CD4-positive, alpha-beta T cell (primary cell): Measurements from ENCODE around the gene GULP1. TPM values are rescaled to one million over a fixed set of nuclear protein-coding genes. Genes with fewer than 3 reads are reported as not detected.

Source experiments
- ATAC-seq: fragments of 200-7000 bp; cut with Tn5 transposase; one replicate; pipeline ENCODE4 v1.10.0; 2022; ENCODE audit warnings: mild to moderate bottlenecking; ENCODE audit not compliant: poor library complexity
- CTCF ChIA-PET: fragments of 350-600 bp; sonication (Branson Sonifier 250); formaldehyde crosslinking; loops from one replicate; lab custom pipeline; 2021; ENCODE audit warnings: antibody characterized with exemption, inconsistent platforms; lab: Charles Lee
- POLR2A ChIA-PET: fragments of 350-600 bp; sonication (Branson Sonifier 250); formaldehyde crosslinking; loops from one replicate; lab custom pipeline; 2021; ENCODE audit warnings: antibody characterized with exemption, inconsistent platforms; lab: Charles Lee
- DNase-seq, 14 experiments: peaks; one replicate each; pipeline ENCODE4 v3.0.0-alpha.2; 2013 to 2020; ENCODE audit warnings: mixed read lengths in 2 of 14
- H3K27ac ChIP-seq, 2 donors: one replicate each; pipeline versions ENCODE4 v1.5.1 to v1.7.0; 2013; ENCODE audit warnings: low read length in 2 of 2, low read depth in 1 of 2, mild to moderate bottlenecking in 1 of 2
- H3K27me3 ChIP-seq, 2 experiments: 1 replicate in 1 of 2; 2 replicates in 1 of 2; pipeline versions ENCODE4 v1.6.1 to v1.7.0; 2013; ENCODE audit warnings: low read length in 2 of 2, control low read depth in 1 of 2, mild to moderate bottlenecking in 1 of 2, moderate library complexity in 1 of 2; ENCODE audit not compliant: insufficient read depth in 2 of 2, control insufficient read depth in 1 of 2
- H3K36me3 ChIP-seq: one replicate; pipeline ENCODE4 v1.6.1; 2013; ENCODE audit warnings: low read length, control low read depth; ENCODE audit not compliant: insufficient read depth
- H3K4me1 ChIP-seq: one replicate; pipeline ENCODE4 v1.6.1; 2013; ENCODE audit warnings: low read length, control low read depth; ENCODE audit not compliant: insufficient read depth
- H3K4me3 ChIP-seq: one replicate; pipeline ENCODE4 v1.5.1; 2013; ENCODE audit warnings: mild to moderate bottlenecking, low read length, moderate library complexity
- H3K9me3 ChIP-seq, 2 experiments: 1 replicate in 1 of 2; 2 replicates in 1 of 2; pipeline versions ENCODE4 v1.6.1 to v1.7.0; 2013; ENCODE audit warnings: low read length in 2 of 2, mild to moderate bottlenecking in 2 of 2, control low read depth in 1 of 2, moderate library complexity in 1 of 2; ENCODE audit not compliant: control insufficient read depth in 1 of 2, insufficient read depth in 1 of 2
- H3K27ac Mint-ChIP-seq: one replicate; pipeline ENCODE4 v1.8.0; 2020; ENCODE audit warnings: mixed read lengths
- H3K27me3 Mint-ChIP-seq: one replicate; pipeline ENCODE4 v1.8.0; 2021; ENCODE audit warnings: mixed read lengths
- H3K36me3 Mint-ChIP-seq: one replicate; pipeline ENCODE4 v1.8.0; 2021; ENCODE audit warnings: low read depth, mixed read lengths
- H3K4me1 Mint-ChIP-seq: one replicate; pipeline ENCODE4 v1.8.0; 2021; ENCODE audit warnings: low read depth, mixed read lengths
- H3K4me3 Mint-ChIP-seq: one replicate; pipeline ENCODE4 v1.8.0; 2020; ENCODE audit warnings: mild to moderate bottlenecking, mixed read lengths
- H3K9me3 Mint-ChIP-seq: one replicate; pipeline ENCODE4 v1.8.0; 2020; ENCODE audit warnings: mixed read lengths
- CTCF ChIP-seq: fragments of 200-600 bp; IDR thresholded peaks from one replicate; pipeline ENCODE4 v1.8.0; 2022; ENCODE audit warnings: antibody characterized with exemption, mild to moderate bottlenecking
- intact Hi-C, 2 experiments: fragments of 100-400 bp; cut with DNase I in 1 of 2; cut with micrococcal nuclease in 1 of 2; formaldehyde crosslinking; loops; one replicate each; pipeline versions ENCODE4 v1.15.1 to v1.9.0; 2023 to 2025; cut with DNase I, micrococcal nuclease
- total RNA-seq, 174 experiments: library from RNA in 2 of 174; stranded (reverse) in 2 of 174; gene quantifications; one replicate each; pipeline ENCODE4 v1.2.3 and lab custom pipeline; 2021 to 2026

GULP1 gene
- total RNA-seq, 2 experiments from 2014 or later = not detected

DNA sequence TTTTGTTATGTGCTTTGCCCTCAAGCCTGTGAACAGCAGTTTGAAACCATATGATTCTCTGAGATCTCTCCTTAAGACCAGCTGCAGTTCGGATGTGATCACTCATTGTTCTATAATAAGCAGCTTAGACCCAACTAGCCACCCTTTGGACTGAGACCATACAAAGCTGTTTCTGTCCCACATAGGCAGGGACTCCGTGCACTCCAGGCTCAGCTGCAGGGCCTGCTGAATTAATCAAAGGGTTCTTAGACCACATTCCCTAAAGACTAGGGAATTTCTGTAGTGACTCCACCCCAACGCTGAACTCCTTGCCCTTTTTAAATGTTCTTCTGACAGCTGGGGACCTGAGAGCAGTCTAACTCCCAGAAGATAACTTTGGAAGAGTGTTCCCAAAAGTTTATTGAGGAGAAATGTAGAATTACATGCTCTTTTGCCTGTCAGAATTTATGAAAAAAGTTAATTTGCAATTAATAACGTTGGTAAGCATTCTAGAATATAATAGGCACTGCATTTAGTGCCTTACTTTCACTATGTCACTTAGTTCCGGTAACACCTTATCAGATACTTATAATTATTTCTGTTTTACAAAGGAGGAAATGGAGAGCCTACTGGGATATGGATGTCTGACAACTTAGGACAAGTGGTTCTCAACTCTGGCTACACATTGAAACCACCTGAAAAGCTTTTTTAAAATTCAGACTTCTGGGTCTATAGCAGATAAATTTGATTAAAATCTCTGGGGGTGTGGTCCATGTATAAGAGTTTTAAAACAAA, 42.3 kb downstream of the GULP1 start:
- no peaks in the 10 kb centered on the region for H3K27me3 Mint-ChIP-seq
- no peaks in the 10 kb centered on the region for H3K4me1 ChIP-seq
- H3K9me3 Mint-ChIP-seq = no peaks in the 10 kb centered on the region
- no peaks in the 10 kb centered on the region for H3K9me3 ChIP-seq
- no peak overlapping the region for H3K4me3 Mint-ChIP-seq
- no peak overlapping the region for H3K27ac ChIP-seq
- ChIA-PET POLR2A (no interaction called here), CTCF (no interaction called here)
- H3K36me3 Mint-ChIP-seq = no peaks in the 10 kb centered on the region
- H3K36me3 ChIP-seq = no peaks in the 10 kb centered on the region
- intact Hi-C loops = no loop called here
- DNase-seq (no peak), ATAC-seq (no peak)
- TF ChIP-seq CTCF = no peak
- no peak overlapping the region for H3K27ac Mint-ChIP-seq
- no peaks in the 10 kb centered on the region for H3K4me1 Mint-ChIP-seq
- no peaks in the 10 kb centered on the region for H3K27me3 ChIP-seq
- H3K4me3 ChIP-seq = no peak overlapping the region

DNA sequence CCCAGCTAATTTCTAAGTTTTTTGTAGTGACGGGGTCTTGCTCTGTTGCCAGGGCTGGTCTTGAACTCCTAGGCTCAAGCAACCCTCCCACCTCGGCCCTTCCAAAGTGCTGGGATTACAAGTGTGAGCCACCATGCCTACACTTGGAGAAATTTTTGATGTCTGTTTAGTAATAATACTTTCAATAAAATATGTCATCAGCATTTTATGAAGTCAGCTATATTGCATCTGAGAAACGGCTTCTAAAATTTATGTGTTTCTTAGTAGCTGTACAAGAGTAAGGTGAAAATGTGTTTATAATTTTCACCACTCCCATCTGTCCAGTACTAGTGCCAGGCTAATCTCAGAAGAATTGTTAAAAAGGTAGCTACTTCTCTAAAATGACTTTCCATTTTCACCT, 46.8 kb downstream of the GULP1 start:
- Histone ChIP-seq H3K9me3 (no peaks in the 10 kb centered on the region), H3K4me1 (no peaks in the 10 kb centered on the region), H3K27ac (no peak overlapping the region), H3K4me3 (no peak overlapping the region), H3K27me3 (no peaks in the 10 kb centered on the region), H3K36me3 (no peaks in the 10 kb centered on the region)
- intact Hi-C loops = no loop called here
- H3K36me3 Mint-ChIP-seq = no peaks in the 10 kb centered on the region
- H3K27me3 Mint-ChIP-seq = no peaks in the 10 kb centered on the region
- CTCF ChIA-PET = no interaction called here
- POLR2A ChIA-PET = no interaction called here
- no peak for ATAC-seq
- DNase-seq = no peak
- no peak overlapping the region for H3K27ac Mint-ChIP-seq
- no peaks in the 10 kb centered on the region for H3K9me3 Mint-ChIP-seq
- no peak for TF ChIP-seq CTCF
- no peak overlapping the region for H3K4me3 Mint-ChIP-seq
- no peaks in the 10 kb centered on the region for H3K4me1 Mint-ChIP-seq

DNA sequence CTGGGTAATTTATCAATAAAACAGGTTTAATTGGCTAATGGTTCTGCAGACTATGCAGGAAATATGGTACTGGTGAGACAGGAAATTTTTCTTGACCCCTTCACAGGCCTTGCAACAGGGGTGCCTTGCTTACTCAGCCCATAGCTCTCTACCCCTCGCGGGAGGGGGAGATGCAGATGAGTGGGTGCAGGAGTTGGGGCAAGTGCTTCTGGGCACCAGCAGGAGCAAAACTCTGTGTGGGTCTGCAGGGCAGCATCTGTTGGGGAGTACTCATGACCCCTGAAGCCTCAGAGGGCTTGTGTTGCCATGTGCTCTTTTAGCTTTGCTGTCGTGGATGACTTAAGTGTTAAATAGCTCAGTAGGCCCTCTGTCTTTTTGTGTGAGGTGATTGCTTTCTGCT, 48.6 kb downstream of the GULP1 start:
- no peak for TF ChIP-seq CTCF
- Mint-ChIP-seq H3K27ac (no peak overlapping the region), H3K27me3 (no peaks in the 10 kb centered on the region), H3K4me3 (no peak overlapping the region), H3K9me3 (no peaks in the 10 kb centered on the region), H3K36me3 (no peaks in the 10 kb centered on the region), H3K4me1 (no peaks in the 10 kb centered on the region)
- no peaks in the 10 kb centered on the region for H3K4me1 ChIP-seq
- H3K27me3 ChIP-seq = no peaks in the 10 kb centered on the region
- DNase-seq = no peak
- H3K36me3 ChIP-seq = no peaks in the 10 kb centered on the region
- ATAC-seq = no peak
- no peak overlapping the region for H3K4me3 ChIP-seq
- H3K9me3 ChIP-seq = no peaks in the 10 kb centered on the region
- intact Hi-C loops = no loop called here
- H3K27ac ChIP-seq = no peak overlapping the region
- ChIA-PET POLR2A (no interaction called here), CTCF (no interaction called here)
